22Rv1 (cell line): ENCODE measurements around the gene MGAT2.

ENCODE experiments used
- CTCF ChIP-seq: fragments of 450-650 bp; IDR thresholded peaks from 2 replicates; pipeline ENCODE4 v1.5.1; 2017; ENCODE audit warnings: mild to moderate bottlenecking
- ZFX ChIP-seq: fragments of 450-650 bp; IDR thresholded peaks from 2 replicates; pipeline ENCODE4 v1.6.1; 2017; ENCODE audit warnings: antibody characterized with exemption, borderline replicate concordance

GRCh38 chr14:49670475-49670874, 49.9 kb downstream of the MGAT2 start:
- no peak for TF ChIP-seq CTCF
- TF ChIP-seq ZFX: no peak
